SU-DHL-6 (cell line): ENCODE data around the gene TRMT10A.

Experiments used
- EZH2phosphoT487 ChIP-seq: fragments of 200-600 bp; sonication (generic), shearing (Covaris generic); conservative IDR thresholded peaks from 2 replicates; pipeline ENCODE4 v1.6.1; 2018; ENCODE audit warnings: mild to moderate bottlenecking, antibody characterized with exemption, low read length, moderate library complexity, mixed read lengths
- TF ChIP-seq, protein P1 (sequence below): fragments of 200-600 bp; sonication (generic); IDR thresholded peaks from one replicate; pipeline ENCODE4 v1.5.1; 2017; ENCODE audit warnings: antibody characterized with exemption, mild to moderate bottlenecking, low read length, moderate library complexity; ENCODE audit not compliant: insufficient read depth, poor library complexity, severe bottlenecking

DNA sequence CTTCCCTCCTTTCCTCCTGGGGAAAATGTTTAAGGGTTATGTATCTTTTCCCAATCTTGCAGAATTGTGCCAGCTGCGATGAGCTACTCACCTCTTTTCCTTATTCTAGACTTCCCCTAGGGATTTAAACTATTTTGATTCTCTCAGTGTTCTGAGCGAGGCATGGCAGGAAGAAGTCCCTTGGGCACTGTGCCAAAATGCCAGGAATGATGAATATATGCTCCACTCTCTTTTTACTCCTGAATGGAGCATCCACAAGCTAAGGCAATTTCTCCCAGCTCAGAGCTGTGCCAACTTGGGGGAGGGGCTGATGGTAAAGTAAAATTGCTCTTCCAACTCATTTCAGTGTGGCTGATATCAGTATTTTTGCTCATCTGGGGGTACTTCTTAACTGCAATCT is 57.1 kb downstream of the TRMT10A start:
- TF ChIP-seq, protein P1, sequence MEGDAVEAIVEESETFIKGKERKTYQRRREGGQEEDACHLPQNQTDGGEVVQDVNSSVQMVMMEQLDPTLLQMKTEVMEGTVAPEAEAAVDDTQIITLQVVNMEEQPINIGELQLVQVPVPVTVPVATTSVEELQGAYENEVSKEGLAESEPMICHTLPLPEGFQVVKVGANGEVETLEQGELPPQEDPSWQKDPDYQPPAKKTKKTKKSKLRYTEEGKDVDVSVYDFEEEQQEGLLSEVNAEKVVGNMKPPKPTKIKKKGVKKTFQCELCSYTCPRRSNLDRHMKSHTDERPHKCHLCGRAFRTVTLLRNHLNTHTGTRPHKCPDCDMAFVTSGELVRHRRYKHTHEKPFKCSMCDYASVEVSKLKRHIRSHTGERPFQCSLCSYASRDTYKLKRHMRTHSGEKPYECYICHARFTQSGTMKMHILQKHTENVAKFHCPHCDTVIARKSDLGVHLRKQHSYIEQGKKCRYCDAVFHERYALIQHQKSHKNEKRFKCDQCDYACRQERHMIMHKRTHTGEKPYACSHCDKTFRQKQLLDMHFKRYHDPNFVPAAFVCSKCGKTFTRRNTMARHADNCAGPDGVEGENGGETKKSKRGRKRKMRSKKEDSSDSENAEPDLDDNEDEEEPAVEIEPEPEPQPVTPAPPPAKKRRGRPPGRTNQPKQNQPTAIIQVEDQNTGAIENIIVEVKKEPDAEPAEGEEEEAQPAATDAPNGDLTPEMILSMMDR, result no peak
- no peak for TF ChIP-seq EZH2phosphoT487
